Suprapubic skin (tissue), 4 donors: ENCODE results near the gene SIT1. TPM values are rescaled to one million over a fixed set of nuclear protein-coding genes. Genes with fewer than 3 reads are reported as not detected.

Source experiments
- DNase-seq, 2 donors: peaks; one replicate each; pipeline ENCODE4 v3.0.0-alpha.2; 2019; ENCODE audit warnings: low spot score in 2 of 2
- H3K27ac ChIP-seq: fragments of 200-600 bp; sonication (generic); one replicate; pipeline ENCODE4 v1.5.1; 2019
- H3K27me3 ChIP-seq: fragments of 200-600 bp; sonication (generic); one replicate; pipeline ENCODE4 v1.5.1; 2019
- H3K36me3 ChIP-seq: fragments of 200-600 bp; sonication (generic); one replicate; pipeline ENCODE4 v1.5.1; 2019
- H3K4me1 ChIP-seq: fragments of 200-600 bp; sonication (generic); one replicate; pipeline ENCODE4 v1.5.1; 2019
- H3K4me3 ChIP-seq: fragments of 200-600 bp; sonication (generic); one replicate; pipeline ENCODE4 v1.5.1; 2019; ENCODE audit warnings: mild to moderate bottlenecking
- H3K9me3 ChIP-seq: fragments of 200-600 bp; sonication (generic); one replicate; pipeline ENCODE4 v1.5.1; 2019
- EP300 ChIP-seq: sonication (generic); formaldehyde crosslinking; IDR thresholded peaks from one replicate; pipeline ENCODE4 v1.6.1; 2017; ENCODE audit warnings: antibody characterized with exemption
- POLR2A ChIP-seq, 2 donors: fragments of 450-650 bp; IDR thresholded peaks; one replicate each; pipeline ENCODE4 v1.6.1; 2017; ENCODE audit warnings: antibody characterized with exemption in 2 of 2, mild to moderate bottlenecking in 2 of 2, moderate library complexity in 2 of 2
- POLR2AphosphoS5 ChIP-seq, 3 donors: sonication (generic); formaldehyde crosslinking; IDR thresholded peaks; one replicate each; pipeline ENCODE4 v1.6.1; 2017; ENCODE audit warnings: antibody characterized with exemption in 3 of 3
- WGBS: methylation state at CpG from one replicate; pipeline ENCODE4 v1.1.5; 2018; 5-methylcytosine and 5-hydroxymethylcytosine counted together
- total RNA-seq, 4 donors: library from RNA; depleted of rRNA; stranded (reverse); fragments of >200 nt; gene quantifications; one replicate each; pipeline ENCODE4 v1.1.0, GENCODE V29; 2016
- TF ChIP-seq, protein P1 (sequence below), 2 donors: fragments of 200-600 bp in 1 of 2; fragments of 450-650 bp in 1 of 2; sonication (generic) in 1 of 2; IDR thresholded peaks; one replicate each; pipeline ENCODE4 v1.5.1; 2016 to 2019; ENCODE audit warnings: antibody characterized with exemption in 2 of 2, mild to moderate bottlenecking in 1 of 2, moderate library complexity in 1 of 2

SIT1 gene
- total RNA-seq, 4 donors from 2014 or later = 2.9 TPM; not detected in 3

DNA sequence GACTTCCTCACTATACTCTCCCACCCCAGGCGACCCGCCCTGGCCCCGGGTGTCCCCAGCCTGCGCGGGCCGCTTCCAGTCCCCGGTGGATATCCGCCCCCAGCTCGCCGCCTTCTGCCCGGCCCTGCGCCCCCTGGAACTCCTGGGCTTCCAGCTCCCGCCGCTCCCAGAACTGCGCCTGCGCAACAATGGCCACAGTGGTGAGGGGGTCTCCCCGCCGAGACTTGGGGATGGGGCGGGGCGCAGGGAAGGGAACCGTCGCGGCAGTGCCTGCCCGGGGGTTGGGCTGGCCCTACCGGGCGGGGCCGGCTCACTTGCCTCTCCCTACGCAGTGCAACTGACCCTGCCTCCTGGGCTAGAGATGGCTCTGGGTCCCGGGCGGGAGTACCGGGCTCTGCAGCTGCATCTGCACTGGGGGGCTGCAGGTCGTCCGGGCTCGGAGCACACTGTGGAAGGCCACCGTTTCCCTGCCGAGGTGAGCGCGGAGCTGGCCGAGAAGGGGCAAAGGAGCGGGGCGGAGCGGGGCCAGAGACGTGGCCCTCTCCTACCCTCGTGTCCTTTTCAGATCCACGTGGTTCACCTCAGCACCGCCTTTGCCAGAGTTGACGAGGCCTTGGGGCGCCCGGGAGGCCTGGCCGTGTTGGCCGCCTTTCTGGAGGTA, 25.1 kb upstream of the SIT1 start:
- H3K4me3 ChIP-seq = peak overlapping the region; percentile 51
- H3K9me3 ChIP-seq = no peaks in the 10 kb centered on the region
- H3K27ac ChIP-seq = no peak overlapping the region
- no peaks in the 10 kb centered on the region for H3K36me3 ChIP-seq
- H3K4me1 ChIP-seq = peaks cover 12% of the 10 kb centered on the region
- no peak for TF ChIP-seq POLR2A (IDR thresholded peaks at IDR 0.05)
- WGBS = 28% methylated on average over 26 of the region's 51 CpGs
- H3K27me3 ChIP-seq = no peaks in the 10 kb centered on the region
- no peak for DNase-seq

DNA sequence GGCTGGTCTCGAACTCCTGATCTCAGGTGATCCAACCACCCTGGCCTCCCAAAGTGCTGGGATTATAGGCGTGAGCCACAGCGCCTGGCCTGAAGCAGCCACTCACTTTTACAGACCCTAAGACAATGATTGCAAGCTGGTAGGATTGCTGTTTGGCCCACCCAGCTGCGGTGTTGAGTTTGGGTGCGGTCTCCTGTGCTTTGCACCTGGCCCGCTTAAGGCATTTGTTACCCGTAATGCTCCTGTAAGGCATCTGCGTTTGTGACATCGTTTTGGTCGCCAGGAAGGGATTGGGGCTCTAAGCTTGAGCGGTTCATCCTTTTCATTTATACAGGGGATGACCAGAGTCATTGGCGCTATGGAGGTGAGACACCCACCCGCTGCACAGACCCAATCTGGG, 24.5 kb upstream of the SIT1 start:
- H3K36me3 ChIP-seq = no peaks in the 10 kb centered on the region
- H3K4me3 ChIP-seq = peak overlapping the region; percentile 51
- H3K4me1 ChIP-seq = peaks cover 12% of the 10 kb centered on the region
- TF ChIP-seq EP300 (no peak), POLR2AphosphoS5 (IDR thresholded peaks at IDR 0.05) (no peak), POLR2A (IDR thresholded peaks at IDR 0.05) (no peak)
- TF ChIP-seq, protein P1, sequence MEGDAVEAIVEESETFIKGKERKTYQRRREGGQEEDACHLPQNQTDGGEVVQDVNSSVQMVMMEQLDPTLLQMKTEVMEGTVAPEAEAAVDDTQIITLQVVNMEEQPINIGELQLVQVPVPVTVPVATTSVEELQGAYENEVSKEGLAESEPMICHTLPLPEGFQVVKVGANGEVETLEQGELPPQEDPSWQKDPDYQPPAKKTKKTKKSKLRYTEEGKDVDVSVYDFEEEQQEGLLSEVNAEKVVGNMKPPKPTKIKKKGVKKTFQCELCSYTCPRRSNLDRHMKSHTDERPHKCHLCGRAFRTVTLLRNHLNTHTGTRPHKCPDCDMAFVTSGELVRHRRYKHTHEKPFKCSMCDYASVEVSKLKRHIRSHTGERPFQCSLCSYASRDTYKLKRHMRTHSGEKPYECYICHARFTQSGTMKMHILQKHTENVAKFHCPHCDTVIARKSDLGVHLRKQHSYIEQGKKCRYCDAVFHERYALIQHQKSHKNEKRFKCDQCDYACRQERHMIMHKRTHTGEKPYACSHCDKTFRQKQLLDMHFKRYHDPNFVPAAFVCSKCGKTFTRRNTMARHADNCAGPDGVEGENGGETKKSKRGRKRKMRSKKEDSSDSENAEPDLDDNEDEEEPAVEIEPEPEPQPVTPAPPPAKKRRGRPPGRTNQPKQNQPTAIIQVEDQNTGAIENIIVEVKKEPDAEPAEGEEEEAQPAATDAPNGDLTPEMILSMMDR (IDR thresholded peaks at IDR 0.05) = no peak
- no peak for DNase-seq
- 30% methylated on average over 10 of the region's 13 CpGs for WGBS
- H3K27ac ChIP-seq = no peak overlapping the region
- no peaks in the 10 kb centered on the region for H3K9me3 ChIP-seq
- H3K27me3 ChIP-seq = no peaks in the 10 kb centered on the region

DNA sequence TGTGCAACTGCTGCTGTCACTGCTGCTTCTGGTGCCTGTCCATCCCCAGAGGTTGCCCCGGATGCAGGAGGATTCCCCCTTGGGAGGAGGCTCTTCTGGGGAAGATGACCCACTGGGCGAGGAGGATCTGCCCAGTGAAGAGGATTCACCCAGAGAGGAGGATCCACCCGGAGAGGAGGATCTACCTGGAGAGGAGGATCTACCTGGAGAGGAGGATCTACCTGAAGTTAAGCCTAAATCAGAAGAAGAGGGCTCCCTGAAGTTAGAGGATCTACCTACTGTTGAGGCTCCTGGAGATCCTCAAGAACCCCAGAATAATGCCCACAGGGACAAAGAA, 23.3 kb upstream of the SIT1 start:
- Histone ChIP-seq H3K36me3 (no peaks in the 10 kb centered on the region), H3K4me1 (peaks cover 12% of the 10 kb centered on the region), H3K4me3 (no peak overlapping the region), H3K27me3 (no peaks in the 10 kb centered on the region), H3K27ac (no peak overlapping the region), H3K9me3 (no peaks in the 10 kb centered on the region)
- WGBS = 64% methylated on average over 3 of the region's 3 CpGs
- TF ChIP-seq POLR2A (IDR thresholded peaks at IDR 0.05) (no peak), EP300 (no peak), POLR2AphosphoS5 (IDR thresholded peaks at IDR 0.05) (no peak)
- TF ChIP-seq, protein P1 (IDR thresholded peaks at IDR 0.05) = no peak
- no peak for DNase-seq

DNA sequence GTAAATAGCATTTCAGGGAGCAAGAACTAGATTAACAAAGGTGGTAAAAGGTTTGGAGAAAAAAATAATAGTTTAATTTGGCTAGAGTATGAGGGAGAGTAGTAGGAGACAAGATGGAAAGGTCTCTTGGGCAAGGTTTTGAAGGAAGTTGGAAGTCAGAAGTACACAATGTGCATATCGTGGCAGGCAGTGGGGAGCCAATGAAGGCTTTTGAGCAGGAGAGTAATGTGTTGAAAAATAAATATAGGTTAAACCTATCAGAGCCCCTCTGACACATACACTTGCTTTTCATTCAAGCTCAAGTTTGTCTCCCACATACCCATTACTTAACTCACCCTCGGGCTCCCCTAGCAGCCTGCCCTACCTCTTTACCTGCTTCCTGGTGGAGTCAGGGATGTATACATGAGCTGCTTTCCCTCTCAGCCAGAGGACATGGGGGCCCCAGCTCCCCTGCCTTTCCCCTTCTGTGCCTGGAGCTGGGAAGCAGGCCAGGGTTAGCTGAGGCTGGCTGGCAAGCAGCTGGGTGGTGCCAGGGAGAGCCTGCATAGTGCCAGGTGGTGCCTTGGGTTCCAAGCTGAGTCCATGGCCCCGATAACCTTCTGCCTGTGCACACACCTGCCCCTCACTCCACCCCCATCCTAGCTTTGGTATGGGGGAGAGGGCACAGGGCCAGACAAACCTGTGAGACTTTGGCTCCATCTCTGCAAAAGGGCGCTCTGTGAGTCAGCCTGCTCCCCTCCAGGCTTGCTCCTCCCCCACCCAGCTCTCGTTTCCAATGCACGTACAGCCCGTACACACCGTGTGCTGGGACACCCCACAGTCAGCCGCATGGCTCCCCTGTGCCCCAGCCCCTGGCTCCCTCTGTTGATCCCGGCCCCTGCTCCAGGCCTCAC, 22.6 kb upstream of the SIT1 start, which contains the start of gene CA9:
Gene CA9 (plus strand): TSS at position 797 of the 893 bp plus-strand sequence. CDS start 32 bp downstream, at position 829.
- 43% methylated on average over 10 of the region's 10 CpGs for WGBS
- no peaks in the 10 kb centered on the region for H3K36me3 ChIP-seq
- no peaks in the 10 kb centered on the region for H3K9me3 ChIP-seq
- DNase-seq = no peak
- H3K4me1 ChIP-seq = peaks cover 12% of the 10 kb centered on the region
- H3K27ac ChIP-seq = no peak within 1 kb of the TSS
- H3K4me3 ChIP-seq = no peak within 1 kb of the TSS
- no peaks in the 10 kb centered on the region for H3K27me3 ChIP-seq
- no peak for TF ChIP-seq POLR2AphosphoS5 (IDR thresholded peaks at IDR 0.05)
- TF ChIP-seq, protein P1 (IDR thresholded peaks at IDR 0.05) = no peak
- TF ChIP-seq POLR2A (IDR thresholded peaks at IDR 0.05) = no peak
- no peak for TF ChIP-seq EP300

DNA sequence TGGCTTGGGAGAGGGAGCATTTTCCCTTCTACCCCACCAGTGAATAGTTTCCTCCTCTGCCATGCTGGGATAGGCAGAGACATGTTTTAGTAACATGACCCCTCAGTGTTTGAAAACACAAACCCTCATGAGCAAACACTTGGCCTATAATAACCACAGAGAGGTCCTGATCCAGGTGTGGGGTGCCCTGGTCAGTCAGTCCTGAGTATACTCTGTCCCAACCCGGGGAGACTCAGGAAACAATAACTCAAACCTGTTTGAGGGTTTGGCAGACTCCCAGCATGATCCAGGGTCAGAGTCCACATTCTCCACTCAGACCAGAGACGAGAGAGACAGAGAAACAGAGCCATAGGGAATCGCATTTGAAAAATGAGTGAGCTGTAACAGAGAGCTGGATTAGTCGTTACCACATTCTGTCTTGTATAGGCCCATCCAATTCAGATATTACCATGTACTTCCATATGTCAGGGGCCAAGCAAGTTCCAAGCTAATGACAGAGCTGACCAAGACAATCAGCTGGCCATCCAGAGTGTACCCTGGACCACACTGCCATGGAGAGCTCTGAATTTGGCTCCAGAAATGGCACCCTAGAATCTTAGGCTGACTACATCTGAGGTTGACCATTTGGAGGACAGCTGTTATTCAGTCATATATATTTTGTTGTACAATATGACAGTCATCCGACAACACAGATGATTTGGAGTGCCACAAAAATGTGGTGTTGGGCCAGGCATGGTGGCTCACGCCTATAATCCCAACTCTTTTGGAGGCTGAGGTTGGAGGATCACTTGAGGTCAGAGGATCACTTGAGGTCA, 18.8 kb upstream of the SIT1 start:
- Histone ChIP-seq H3K36me3 (no peaks in the 10 kb centered on the region), H3K27ac (no peak overlapping the region), H3K4me1 (peaks cover 13% of the 10 kb centered on the region), H3K27me3 (no peaks in the 10 kb centered on the region), H3K4me3 (no peak overlapping the region), H3K9me3 (no peaks in the 10 kb centered on the region)
- DNase-seq = no peak
- TF ChIP-seq POLR2AphosphoS5 (IDR thresholded peaks at IDR 0.05) (no peak), EP300 (no peak), POLR2A (IDR thresholded peaks at IDR 0.05) (no peak)
- TF ChIP-seq, protein P1 (IDR thresholded peaks at IDR 0.05) = no peak
- 76% methylated on average over 6 of the region's 6 CpGs for WGBS
